Natural killer cell (primary cell): ENCODE results near the gene SLC4A5. TPM values are rescaled to one million over a fixed set of nuclear protein-coding genes. Genes with fewer than 3 reads are reported as not detected.

Experiments used
- ATAC-seq, 3 donors: fragments of 150-1000 bp in 2 of 3; fragments of 200-7000 bp in 1 of 3; cut with Tn5 transposase; 1 replicate in 1 of 3; 2 replicates in 2 of 3; pipeline ENCODE4 v1.10.0; 2021; ENCODE audit warnings: mild to moderate bottlenecking in 2 of 3, moderate library complexity in 2 of 3
- DNase-seq, 2 donors: peaks; one replicate each; pipeline versions ENCODE4 v3.0.0 to v3.0.0-alpha.2; 2013 to 2021; ENCODE audit warnings: mixed read lengths in 1 of 2
- H3K27ac ChIP-seq: one replicate; pipeline ENCODE4 v1.5.1; 2013; ENCODE audit warnings: mild to moderate bottlenecking, low read length
- H3K27me3 ChIP-seq: one replicate; pipeline ENCODE4 v1.6.1; 2013; ENCODE audit warnings: low read length; ENCODE audit not compliant: control insufficient read depth, insufficient read depth
- H3K36me3 ChIP-seq: one replicate; pipeline ENCODE4 v1.6.1; 2013; ENCODE audit warnings: low read length; ENCODE audit not compliant: control insufficient read depth, insufficient read depth
- H3K4me1 ChIP-seq: one replicate; pipeline ENCODE4 v1.6.1; 2013; ENCODE audit warnings: low read length; ENCODE audit not compliant: control insufficient read depth, insufficient read depth
- H3K4me3 ChIP-seq: one replicate; pipeline ENCODE4 v1.5.1; 2013; ENCODE audit warnings: low read length
- H3K9me3 ChIP-seq: one replicate; pipeline ENCODE4 v1.6.1; 2013; ENCODE audit warnings: low read length; ENCODE audit not compliant: control insufficient read depth, insufficient read depth
- H3K27ac Mint-ChIP-seq, 2 donors: one replicate each; pipeline ENCODE4 v1.8.0; 2022; ENCODE audit warnings: mild to moderate bottlenecking in 2 of 2, mixed read lengths in 2 of 2, moderate library complexity in 1 of 2
- H3K27me3 Mint-ChIP-seq, 2 donors: one replicate each; pipeline ENCODE4 v1.8.0; 2022; ENCODE audit warnings: low read depth in 2 of 2, mixed read lengths in 2 of 2
- H3K36me3 Mint-ChIP-seq: one replicate; pipeline ENCODE4 v1.8.0; 2022; ENCODE audit warnings: mixed read lengths
- H3K4me1 Mint-ChIP-seq, 2 donors: one replicate each; pipeline ENCODE4 v1.8.0; 2022; ENCODE audit warnings: mixed read lengths in 2 of 2
- H3K4me3 Mint-ChIP-seq: one replicate; pipeline ENCODE4 v1.8.0; 2022; ENCODE audit warnings: mild to moderate bottlenecking, moderate library complexity, mixed read lengths
- H3K9me3 Mint-ChIP-seq, 2 donors: one replicate each; pipeline ENCODE4 v1.8.0; 2022; ENCODE audit warnings: mixed read lengths in 2 of 2
- WGBS: methylation state at CpG from one replicate; pipeline ENCODE4 v1.1.7; 2013; ENCODE audit warnings: missing lambda C conversion rate; ENCODE audit not compliant: insufficient coverage; 5-methylcytosine and 5-hydroxymethylcytosine counted together
- intact Hi-C: fragments of 100-400 bp; cut with micrococcal nuclease; formaldehyde crosslinking; loops from one replicate; pipeline ENCODE4 v1.14.2; 2022
- total RNA-seq, 4 donors: library from RNA; stranded (reverse); fragments of 120-200 nt in 1 of 4; gene quantifications; one replicate each; pipeline versions ENCODE4 v1.2.3 to v1.2.4, GENCODE V29; 2013 to 2022
- TF ChIP-seq, protein P1 (sequence below): fragments of 200-600 bp; IDR thresholded peaks from one replicate; pipeline ENCODE4 v1.8.0; 2022; ENCODE audit warnings: antibody characterized with exemption

Gene SLC4A5
- total RNA-seq, 3 donors from 2014 or later (not counting 1 experiment from before 2014, with no cell fraction given), result 5.3 to 8.4 (median 8.0) TPM

DNA sequence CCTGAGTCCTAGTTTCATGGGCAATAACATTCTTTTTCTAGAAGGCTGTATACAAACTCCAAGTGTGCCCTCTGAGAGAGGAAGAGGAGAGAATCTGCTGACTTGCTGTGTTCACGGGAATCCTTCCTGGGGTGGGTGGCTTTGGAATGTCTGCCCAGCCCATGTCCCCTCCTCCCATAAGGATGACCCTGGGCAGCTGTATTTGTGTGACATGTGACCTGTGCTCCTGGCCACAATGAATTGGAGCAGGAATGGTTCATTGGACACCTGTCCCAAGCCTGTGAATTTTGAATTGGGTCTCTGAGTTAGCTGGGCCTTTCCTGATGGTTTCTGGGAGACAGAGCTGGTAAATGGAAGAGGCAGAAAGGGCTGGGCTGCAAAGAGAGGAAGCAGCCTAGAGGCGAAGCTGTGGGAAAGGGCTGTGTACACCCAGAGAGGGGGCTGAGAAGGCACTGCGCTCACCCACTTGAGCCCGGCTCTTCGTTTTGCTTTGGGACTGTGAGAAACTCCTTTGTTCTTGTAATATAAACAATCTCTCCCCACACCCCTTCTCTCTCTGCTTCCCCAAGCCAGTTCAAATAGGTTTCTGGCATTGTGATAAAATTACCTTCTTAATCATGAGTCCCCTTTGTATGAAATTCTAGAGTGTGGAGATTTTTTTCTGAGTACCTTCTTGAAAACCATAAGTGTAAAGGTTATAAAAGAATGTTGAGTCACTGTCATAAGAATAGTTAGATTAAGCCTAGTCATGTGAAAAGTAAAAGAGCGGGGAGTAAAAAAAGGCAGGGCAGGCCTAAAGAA, 49.8 kb downstream of the SLC4A5 start:
- Histone ChIP-seq H3K9me3 (no peaks in the 10 kb centered on the region), H3K4me1 (peaks cover 22% of the 10 kb centered on the region), H3K4me3 (no peak overlapping the region), H3K27ac (no peak overlapping the region), H3K27me3 (no peaks in the 10 kb centered on the region), H3K36me3 (no peaks in the 10 kb centered on the region)
- Mint-ChIP-seq H3K27ac (no peak overlapping the region), H3K27me3 (no peaks in the 10 kb centered on the region), H3K4me3 (no peak overlapping the region), H3K36me3 (no peaks in the 10 kb centered on the region), H3K9me3 (no peaks in the 10 kb centered on the region), H3K4me1 (peaks cover 7 to 16% of the 10 kb centered on the region in 2 donors)
- TF ChIP-seq, protein P1, sequence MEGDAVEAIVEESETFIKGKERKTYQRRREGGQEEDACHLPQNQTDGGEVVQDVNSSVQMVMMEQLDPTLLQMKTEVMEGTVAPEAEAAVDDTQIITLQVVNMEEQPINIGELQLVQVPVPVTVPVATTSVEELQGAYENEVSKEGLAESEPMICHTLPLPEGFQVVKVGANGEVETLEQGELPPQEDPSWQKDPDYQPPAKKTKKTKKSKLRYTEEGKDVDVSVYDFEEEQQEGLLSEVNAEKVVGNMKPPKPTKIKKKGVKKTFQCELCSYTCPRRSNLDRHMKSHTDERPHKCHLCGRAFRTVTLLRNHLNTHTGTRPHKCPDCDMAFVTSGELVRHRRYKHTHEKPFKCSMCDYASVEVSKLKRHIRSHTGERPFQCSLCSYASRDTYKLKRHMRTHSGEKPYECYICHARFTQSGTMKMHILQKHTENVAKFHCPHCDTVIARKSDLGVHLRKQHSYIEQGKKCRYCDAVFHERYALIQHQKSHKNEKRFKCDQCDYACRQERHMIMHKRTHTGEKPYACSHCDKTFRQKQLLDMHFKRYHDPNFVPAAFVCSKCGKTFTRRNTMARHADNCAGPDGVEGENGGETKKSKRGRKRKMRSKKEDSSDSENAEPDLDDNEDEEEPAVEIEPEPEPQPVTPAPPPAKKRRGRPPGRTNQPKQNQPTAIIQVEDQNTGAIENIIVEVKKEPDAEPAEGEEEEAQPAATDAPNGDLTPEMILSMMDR, result no peak
- ATAC-seq (no peak), DNase-seq (no peak)
- intact Hi-C loops, result no loop called here
- WGBS, result 91% methylated on average over 5 of the region's 6 CpGs

DNA sequence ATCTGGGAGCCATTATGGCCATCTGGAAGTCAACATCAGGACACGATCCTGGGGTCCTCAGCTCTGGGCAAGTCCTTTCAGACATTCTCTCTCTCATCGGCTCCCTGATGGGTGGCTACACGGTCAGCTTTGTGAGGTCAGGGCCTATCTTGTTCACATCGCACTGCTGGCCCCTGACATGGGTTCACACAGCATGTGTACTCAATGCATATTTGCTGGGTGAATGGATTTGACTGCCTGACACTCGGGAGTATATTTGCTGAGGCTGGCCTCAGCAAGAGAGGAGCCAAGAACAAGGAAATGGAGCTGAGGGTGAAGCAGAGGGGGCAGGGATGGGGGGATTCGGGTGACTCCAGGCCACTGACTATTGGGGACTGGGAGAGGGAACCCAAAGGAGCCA, 50.5 kb downstream of the SLC4A5 start:
- DNase-seq (no peak), ATAC-seq (no peak)
- Histone ChIP-seq H3K27ac (no peak overlapping the region), H3K36me3 (no peaks in the 10 kb centered on the region), H3K27me3 (no peaks in the 10 kb centered on the region), H3K9me3 (no peaks in the 10 kb centered on the region), H3K4me3 (no peak overlapping the region), H3K4me1 (peaks cover 22% of the 10 kb centered on the region)
- 94% methylated on average over 6 of the region's 6 CpGs for WGBS
- intact Hi-C loops, result no loop called here
- Mint-ChIP-seq H3K27me3 (no peaks in the 10 kb centered on the region), H3K4me3 (no peak overlapping the region), H3K36me3 (no peaks in the 10 kb centered on the region), H3K27ac (no peak overlapping the region), H3K9me3 (no peaks in the 10 kb centered on the region), H3K4me1 (peaks cover 7 to 16% of the 10 kb centered on the region in 2 donors)
- TF ChIP-seq, protein P1, result no peak

DNA sequence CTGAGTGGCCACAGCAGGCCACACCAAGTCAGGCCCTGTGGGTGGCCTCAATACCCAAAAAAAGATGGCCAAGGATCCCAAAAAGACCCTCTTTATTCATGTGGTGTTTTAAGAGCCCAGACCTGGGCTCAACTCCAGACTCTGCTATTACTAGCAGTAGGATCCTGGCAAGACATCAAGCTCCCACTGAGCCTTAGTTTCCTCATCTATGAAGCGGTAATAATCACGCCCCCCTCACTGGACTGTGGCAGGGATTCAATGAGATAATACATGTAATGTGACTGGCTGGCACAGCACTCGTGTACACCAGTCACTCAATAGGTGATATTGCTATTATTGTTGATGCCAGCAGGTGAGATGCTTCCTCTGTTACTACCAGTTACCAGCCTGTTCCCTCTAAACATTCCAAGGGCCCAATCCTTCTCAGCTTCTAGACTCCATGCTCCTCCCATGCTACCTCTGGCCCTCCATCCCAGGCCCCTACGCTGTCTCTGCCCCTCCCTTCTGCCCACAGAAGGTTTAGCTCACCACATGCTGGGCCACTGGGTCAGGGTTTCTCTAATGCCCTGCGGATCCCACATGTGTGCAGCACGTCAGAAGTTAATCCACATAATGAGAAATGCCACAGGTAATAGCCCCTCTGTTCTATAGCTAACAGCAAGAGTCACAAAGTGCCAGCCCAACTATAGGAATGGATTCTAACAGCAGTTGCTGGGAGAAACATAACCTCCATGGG, 51.2 kb downstream of the SLC4A5 start:
- Mint-ChIP-seq H3K4me1 (peaks cover 7 to 16% of the 10 kb centered on the region in 2 donors), H3K9me3 (no peaks in the 10 kb centered on the region), H3K36me3 (no peaks in the 10 kb centered on the region), H3K27me3 (no peaks in the 10 kb centered on the region), H3K4me3 (no peak overlapping the region), H3K27ac (peak overlapping the region in 1 of 2 donors; percentile 15)
- WGBS, result 94% methylated on average over 6 of the region's 6 CpGs
- Histone ChIP-seq H3K27me3 (no peaks in the 10 kb centered on the region), H3K4me1 (peaks cover 22% of the 10 kb centered on the region), H3K4me3 (no peak overlapping the region), H3K36me3 (no peaks in the 10 kb centered on the region), H3K9me3 (no peaks in the 10 kb centered on the region), H3K27ac (peak overlapping the region; percentile 72)
- DNase-seq (no peak), ATAC-seq (no peak)
- intact Hi-C loops, result no loop called here
- TF ChIP-seq, protein P1, result no peak
